GM23248 (cell line): ENCODE measurements around the gene EGLN2.

Experiments used
- EZH2 ChIP-seq: fragments of 200-600 bp; sonication (generic); IDR thresholded peaks from 2 replicates; pipeline ENCODE4 v1.6.1; 2018; ENCODE audit warnings: antibody characterized with exemption, mild to moderate bottlenecking; ENCODE audit not compliant: insufficient read depth, poor library complexity, severe bottlenecking
- EZH2phosphoT487 ChIP-seq: fragments of 200-600 bp; sonication (generic); IDR thresholded peaks from 2 replicates; pipeline ENCODE4 v1.6.1; 2018; ENCODE audit warnings: antibody characterized with exemption, moderate library complexity, mild to moderate bottlenecking, low read depth; ENCODE audit not compliant: insufficient read depth

DNA sequence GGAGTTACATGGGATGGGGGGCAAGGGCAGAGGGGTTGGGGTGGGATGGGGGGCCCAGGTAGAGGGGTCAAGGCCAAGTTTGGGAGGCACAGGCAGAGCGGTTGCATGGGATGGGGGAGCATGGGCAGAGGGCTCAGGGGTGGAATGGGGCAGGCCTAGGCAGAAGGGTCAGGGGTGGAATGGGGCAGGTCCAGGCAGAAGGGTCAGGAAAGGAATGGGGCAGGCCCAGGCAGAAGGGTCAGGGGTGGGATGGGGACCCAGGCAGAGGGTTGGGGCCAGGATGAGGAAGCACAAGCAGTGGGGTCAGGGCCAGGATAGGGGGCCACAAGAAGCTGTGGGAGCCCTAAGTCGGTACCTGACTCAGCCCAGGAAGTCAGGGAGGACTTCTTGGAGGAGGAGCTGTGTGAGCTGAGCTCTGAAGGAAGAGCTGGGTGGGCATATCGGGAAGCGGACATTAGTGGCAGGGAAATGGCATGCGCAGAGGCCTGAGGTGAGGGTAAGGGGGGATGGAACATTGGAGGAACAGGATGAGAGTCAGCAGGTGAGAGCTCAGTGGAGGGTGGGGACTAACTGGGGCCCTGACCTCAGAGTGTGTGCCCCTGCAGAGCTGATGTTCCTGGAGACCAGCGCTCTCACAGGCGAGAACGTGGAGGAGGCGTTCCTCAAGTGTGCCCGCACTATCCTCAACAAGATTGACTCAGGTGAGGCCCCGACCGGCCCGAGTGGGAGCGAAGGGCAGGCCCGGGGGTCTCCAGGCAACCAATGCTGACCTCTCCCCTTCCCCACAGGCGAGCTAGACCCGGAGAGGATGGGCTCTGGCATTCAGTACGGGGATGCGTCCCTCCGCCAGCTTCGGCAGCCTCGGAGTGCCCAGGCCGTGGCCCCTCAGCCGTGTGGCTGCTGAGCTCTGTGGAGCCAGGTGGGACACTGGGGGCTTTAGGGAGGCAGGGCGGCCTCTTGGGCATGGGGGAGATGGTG is 12.6 kb upstream of the EGLN2 start:
- TF ChIP-seq EZH2phosphoT487 (no peak), EZH2 (no peak)
